ENCODE measurements around the gene ATXN7L2.
A peak's percentile ranks its signal among the peaks of the same experiment; 100 is the strongest.

The ATXN7L2 gene

GRCh38 chr1:109495738-109496137 is 12.0 kb downstream of the ATXN7L2 start:
- no peak for TF ChIP-seq SIN3A (IDR thresholded peaks at IDR 0.05; ENCODE audit: borderline replicate concordance, insufficient read depth, low read length)
- no peak for TF ChIP-seq POLR2AphosphoS5 (IDR thresholded peaks at IDR 0.05; ENCODE audit: low read depth, low read length)
- TF ChIP-seq TAF1 (IDR thresholded peaks at IDR 0.05; ENCODE audit: borderline replicate concordance, insufficient read depth, low read length): no peak
- no peak for TF ChIP-seq REST (IDR thresholded peaks at IDR 0.05; ENCODE audit: insufficient read depth in 1 of 2, low read depth in 2 of 2, low read length in 2 of 2)
- no peak for TF ChIP-seq FOXP2 (optimal IDR thresholded peaks at IDR 0.05; ENCODE audit: borderline replicate concordance, extremely low read depth, extremely low read length, insufficient read depth)

GRCh38 chr1:109497449-109498160 is 13.9 kb downstream of the ATXN7L2 start:
- no peak for TF ChIP-seq SIN3A (IDR thresholded peaks at IDR 0.05; ENCODE audit: borderline replicate concordance, insufficient read depth, low read length)
- TF ChIP-seq TAF1 (IDR thresholded peaks at IDR 0.05; ENCODE audit: borderline replicate concordance, insufficient read depth, low read length): no peak
- no peak for TF ChIP-seq REST (IDR thresholded peaks at IDR 0.05; ENCODE audit: insufficient read depth in 1 of 2, low read depth in 2 of 2, low read length in 2 of 2)
- no peak for TF ChIP-seq FOXP2 (optimal IDR thresholded peaks at IDR 0.05; ENCODE audit: borderline replicate concordance, extremely low read depth, extremely low read length, insufficient read depth)
- no peak for TF ChIP-seq POLR2AphosphoS5 (IDR thresholded peaks at IDR 0.05; ENCODE audit: low read depth, low read length)

GRCh38 chr1:109498161-109498801 is 14.6 kb downstream of the ATXN7L2 start:
- no peak for TF ChIP-seq TAF1 (IDR thresholded peaks at IDR 0.05; ENCODE audit: borderline replicate concordance, insufficient read depth, low read length)
- peak; percentile 7 for TF ChIP-seq FOXP2 (optimal IDR thresholded peaks at IDR 0.05; ENCODE audit: borderline replicate concordance, extremely low read depth, extremely low read length, insufficient read depth)

- TF ChIP-seq FOXP2 (optimal IDR thresholded peaks at IDR 0.05; ENCODE audit: borderline replicate concordance, extremely low read depth, extremely low read length, insufficient read depth): no peak
- no peak for TF ChIP-seq SIN3A (IDR thresholded peaks at IDR 0.05; ENCODE audit: borderline replicate concordance, insufficient read depth, low read length)
Observed at GRCh38 chr1:109499081-109499480, 15.4 kb downstream of the ATXN7L2 start.

GRCh38 chr1:109499661-109500536 is 16.2 kb downstream of the ATXN7L2 start:
- no peak for TF ChIP-seq REST (IDR thresholded peaks at IDR 0.05; ENCODE audit: insufficient read depth in 1 of 2, low read depth in 2 of 2, low read length in 2 of 2)
- TF ChIP-seq TAF1 (IDR thresholded peaks at IDR 0.05; ENCODE audit: borderline replicate concordance, insufficient read depth, low read length): no peak
- no peak for TF ChIP-seq POLR2AphosphoS5 (IDR thresholded peaks at IDR 0.05; ENCODE audit: low read depth, low read length)
- no peak for TF ChIP-seq SIN3A (IDR thresholded peaks at IDR 0.05; ENCODE audit: borderline replicate concordance, insufficient read depth, low read length)
- peak; percentile 20 for TF ChIP-seq FOXP2 (optimal IDR thresholded peaks at IDR 0.05; ENCODE audit: borderline replicate concordance, extremely low read depth, extremely low read length, insufficient read depth)
